ENCODE results near the gene USP11. TPM values are rescaled to one million over a fixed set of nuclear protein-coding genes. Genes with fewer than 3 reads are reported as not detected.
A peak's percentile ranks its signal among the peaks of the same experiment; 100 is the strongest.

USP11 gene
- total and polyA plus RNA-seq, 12 donors, result 20.0 to 73.0 (median 51.9) TPM

- intact Hi-C loops (cut with DNase I), result loop anchor here in 2 of 10 donors (10.0 kb wide), 2 partner anchors 268 to 438 kb away; partner anchors contain the start of genes ELK1 (in 1 of the 2), UXT (in 1 of the 2) and ZNF41 (in 1 of the 2)
These were observed 16.4 kb upstream of the USP11 start for GRCh38 chrX:47216393-47216925.

GRCh38 chrX:47217121-47217851 is 15.5 kb upstream of the USP11 start:
- Histone ChIP-seq H3K4me3 (peak overlapping the region in 9 of 10 donors; percentile 1 to 94 (median 69)), H3K4me1 (peaks cover 0 to 36% (median 24%) of the 10 kb centered on the region in 9 donors), H3K36me3 (peaks cover 0 to 45% (median 9%) of the 10 kb centered on the region in 9 donors), H3K9me3 (no peaks in the 10 kb centered on the region), H3K27ac (peak overlapping the region in 9 of 10 donors; percentile 63 to 99 (median 98)), H3K27me3 (no peaks in the 10 kb centered on the region)
- ATAC-seq (peak in 5 of 8 donors; percentile 5 to 25 (median 15)), DNase-seq (peak in 1 of 2 donors; percentile 30)
- WGBS, 2 donors, result 5 to 9% methylated on average over 22 of the region's 22 CpGs
- intact Hi-C loops (cut with DNase I), result loop anchor here in 2 of 10 donors (10.0 kb wide), 2 partner anchors 268 to 438 kb away; partner anchors contain the start of genes ELK1 (in 1 of the 2), UXT (in 1 of the 2) and ZNF41 (in 1 of the 2)
- no peak for TF ChIP-seq CTCF (IDR thresholded peaks at IDR 0.05)

More at GRCh38 chrX:47216393-47216925, 16.4 kb upstream of the USP11 start:
- ATAC-seq (no peak), DNase-seq (no peak)
- peak overlapping the region in 6 of 10 donors; percentile 96 to 99 (median 98) for H3K27ac ChIP-seq
- no peak for TF ChIP-seq CTCF (IDR thresholded peaks at IDR 0.05)
- H3K4me1 ChIP-seq, result peaks cover 0 to 35% (median 24%) of the 10 kb centered on the region in 9 donors
- peaks cover 0 to 53% (median 9%) of the 10 kb centered on the region in 9 donors for H3K36me3 ChIP-seq
- no peaks in the 10 kb centered on the region for H3K9me3 ChIP-seq
- H3K27me3 ChIP-seq, result no peaks in the 10 kb centered on the region
- WGBS, 2 donors, result 77 to 81% methylated on average over 8 of the region's 8 CpGs
- no peak overlapping the region for H3K4me3 ChIP-seq

- Histone ChIP-seq H3K27me3 (no peaks in the 10 kb centered on the region), H3K4me1 (peaks cover 0 to 36% (median 24%) of the 10 kb centered on the region in 9 donors), H3K27ac (peak overlapping the region; percentile 94 to 99 (median 98)), H3K9me3 (no peaks in the 10 kb centered on the region), H3K36me3 (peaks cover 0 to 40% (median 6%) of the 10 kb centered on the region in 9 donors), H3K4me3 (peak overlapping the region; percentile 69 to 94 (median 77))
- no peak for TF ChIP-seq CTCF (IDR thresholded peaks at IDR 0.05)
- 0% methylated on average over 30 to 31 of the region's 31 CpGs for WGBS, 2 donors
- intact Hi-C loops (cut with DNase I), result loop anchor here in 5 of 10 donors (1.0 to 10.0 kb wide), 4 partner anchors 15 to 437 kb away; partner anchors contain the start of genes USP11 (in 4 of the 5), ELK1 (in 1 of the 5), UXT (in 1 of the 5) and ZNF41 (in 1 of the 5)
- ATAC-seq, result peak; percentile 86 to 94 (median 92)
- DNase-seq, result peak; percentile 92 to 97
These were observed 14.9 kb upstream of the USP11 start for GRCh38 chrX:47217852-47218279.

Measured in heart right ventricle (tissue), 16 donors.